NB4 (cell line): ENCODE data around the gene TRIM16.
"Not testable (repeated sequence)": the region's sequence is repeated elsewhere in the genome, so short reads cannot be mapped to it uniquely, and the experiment has no call there.

Experiments
- CTCF ChIP-seq: IDR thresholded peaks from one replicate; pipeline ENCODE4 v1.5.1; 2012; ENCODE audit warnings: low read depth, low read length
- MAX ChIP-seq: IDR thresholded peaks from 2 replicates; pipeline ENCODE4 v1.6.1; 2011; ENCODE audit warnings: low read depth, low read length
- MYC ChIP-seq: IDR thresholded peaks from 2 replicates; pipeline ENCODE4 v1.6.1; 2011; ENCODE audit warnings: low read depth, low read length
- POLR2A ChIP-seq: IDR thresholded peaks from 2 replicates; pipeline ENCODE4 v1.6.1; 2011; ENCODE audit warnings: mild to moderate bottlenecking; ENCODE audit not compliant: insufficient read length; ENCODE audit errors: extremely low read depth

GRCh38 chr17:15733174-15733789 is 49.2 kb upstream of the TRIM16 start:
- not testable (repeated sequence) for TF ChIP-seq POLR2A, CTCF, MYC, MAX
